ENCODE results near the gene MARCKSL1.

DNA sequence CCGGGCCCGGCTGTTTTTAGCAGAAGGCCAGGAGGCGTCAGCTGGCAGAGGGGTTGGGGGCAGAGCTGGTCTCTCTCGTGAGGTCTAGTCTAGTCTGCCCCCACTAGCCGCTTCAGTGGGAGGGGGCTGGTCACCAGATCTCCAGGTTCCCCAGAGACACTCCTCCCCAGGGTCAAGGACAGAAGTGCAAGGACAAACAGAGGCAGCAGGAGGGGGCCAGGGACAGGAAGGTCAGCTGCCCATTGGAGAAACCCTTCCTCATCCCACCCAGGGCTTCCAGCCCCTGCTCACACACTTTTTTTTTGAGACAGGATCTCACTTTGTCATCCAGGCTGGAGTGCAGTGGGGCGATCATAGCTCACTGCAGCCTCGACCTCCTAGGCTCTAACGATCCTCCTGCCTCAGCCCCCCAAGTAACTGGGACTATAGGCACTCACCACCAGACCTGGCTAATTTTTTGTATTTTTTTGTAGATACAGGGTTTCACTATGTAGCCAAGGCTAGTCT is 16.3 kb upstream of the MARCKSL1 start:
- TF ChIP-seq, protein P1, sequence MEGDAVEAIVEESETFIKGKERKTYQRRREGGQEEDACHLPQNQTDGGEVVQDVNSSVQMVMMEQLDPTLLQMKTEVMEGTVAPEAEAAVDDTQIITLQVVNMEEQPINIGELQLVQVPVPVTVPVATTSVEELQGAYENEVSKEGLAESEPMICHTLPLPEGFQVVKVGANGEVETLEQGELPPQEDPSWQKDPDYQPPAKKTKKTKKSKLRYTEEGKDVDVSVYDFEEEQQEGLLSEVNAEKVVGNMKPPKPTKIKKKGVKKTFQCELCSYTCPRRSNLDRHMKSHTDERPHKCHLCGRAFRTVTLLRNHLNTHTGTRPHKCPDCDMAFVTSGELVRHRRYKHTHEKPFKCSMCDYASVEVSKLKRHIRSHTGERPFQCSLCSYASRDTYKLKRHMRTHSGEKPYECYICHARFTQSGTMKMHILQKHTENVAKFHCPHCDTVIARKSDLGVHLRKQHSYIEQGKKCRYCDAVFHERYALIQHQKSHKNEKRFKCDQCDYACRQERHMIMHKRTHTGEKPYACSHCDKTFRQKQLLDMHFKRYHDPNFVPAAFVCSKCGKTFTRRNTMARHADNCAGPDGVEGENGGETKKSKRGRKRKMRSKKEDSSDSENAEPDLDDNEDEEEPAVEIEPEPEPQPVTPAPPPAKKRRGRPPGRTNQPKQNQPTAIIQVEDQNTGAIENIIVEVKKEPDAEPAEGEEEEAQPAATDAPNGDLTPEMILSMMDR (conservative IDR thresholded peaks at IDR 0.05) = no peak
- TF ChIP-seq EZH2 (IDR thresholded peaks at IDR 0.05; ENCODE audit: low read depth) = no peak

Data from PC-9 (cell line).